ENCODE data around the gene TYK2.

Gene TYK2

GRCh38 chr19:10321417-10321797, 59.0 kb downstream of the TYK2 start:
- H3K4me3 ChIP-seq (ENCODE audit: low read depth, low read length), result no peak overlapping the region
- in situ Hi-C loops (cut with HindIII; ENCODE audit: low sequenced_read_pairs), result no loop called here
- no peak for DNase-seq (ENCODE audit: low read depth)
- TF ChIP-seq, protein P1, sequence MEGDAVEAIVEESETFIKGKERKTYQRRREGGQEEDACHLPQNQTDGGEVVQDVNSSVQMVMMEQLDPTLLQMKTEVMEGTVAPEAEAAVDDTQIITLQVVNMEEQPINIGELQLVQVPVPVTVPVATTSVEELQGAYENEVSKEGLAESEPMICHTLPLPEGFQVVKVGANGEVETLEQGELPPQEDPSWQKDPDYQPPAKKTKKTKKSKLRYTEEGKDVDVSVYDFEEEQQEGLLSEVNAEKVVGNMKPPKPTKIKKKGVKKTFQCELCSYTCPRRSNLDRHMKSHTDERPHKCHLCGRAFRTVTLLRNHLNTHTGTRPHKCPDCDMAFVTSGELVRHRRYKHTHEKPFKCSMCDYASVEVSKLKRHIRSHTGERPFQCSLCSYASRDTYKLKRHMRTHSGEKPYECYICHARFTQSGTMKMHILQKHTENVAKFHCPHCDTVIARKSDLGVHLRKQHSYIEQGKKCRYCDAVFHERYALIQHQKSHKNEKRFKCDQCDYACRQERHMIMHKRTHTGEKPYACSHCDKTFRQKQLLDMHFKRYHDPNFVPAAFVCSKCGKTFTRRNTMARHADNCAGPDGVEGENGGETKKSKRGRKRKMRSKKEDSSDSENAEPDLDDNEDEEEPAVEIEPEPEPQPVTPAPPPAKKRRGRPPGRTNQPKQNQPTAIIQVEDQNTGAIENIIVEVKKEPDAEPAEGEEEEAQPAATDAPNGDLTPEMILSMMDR (IDR thresholded peaks at IDR 0.05; ENCODE audit: low read depth, low read length, missing control alignments), result no peak

- in situ Hi-C loops (cut with HindIII; ENCODE audit: low sequenced_read_pairs), result no loop called here
- DNase-seq (ENCODE audit: low read depth), result no peak
- H3K4me3 ChIP-seq (ENCODE audit: low read depth, low read length), result no peak overlapping the region
- TF ChIP-seq, protein P1 (IDR thresholded peaks at IDR 0.05; ENCODE audit: low read depth, low read length, missing control alignments), result no peak
These were observed 59.6 kb downstream of the TYK2 start for GRCh38 chr19:10320602-10321416.

DNA sequence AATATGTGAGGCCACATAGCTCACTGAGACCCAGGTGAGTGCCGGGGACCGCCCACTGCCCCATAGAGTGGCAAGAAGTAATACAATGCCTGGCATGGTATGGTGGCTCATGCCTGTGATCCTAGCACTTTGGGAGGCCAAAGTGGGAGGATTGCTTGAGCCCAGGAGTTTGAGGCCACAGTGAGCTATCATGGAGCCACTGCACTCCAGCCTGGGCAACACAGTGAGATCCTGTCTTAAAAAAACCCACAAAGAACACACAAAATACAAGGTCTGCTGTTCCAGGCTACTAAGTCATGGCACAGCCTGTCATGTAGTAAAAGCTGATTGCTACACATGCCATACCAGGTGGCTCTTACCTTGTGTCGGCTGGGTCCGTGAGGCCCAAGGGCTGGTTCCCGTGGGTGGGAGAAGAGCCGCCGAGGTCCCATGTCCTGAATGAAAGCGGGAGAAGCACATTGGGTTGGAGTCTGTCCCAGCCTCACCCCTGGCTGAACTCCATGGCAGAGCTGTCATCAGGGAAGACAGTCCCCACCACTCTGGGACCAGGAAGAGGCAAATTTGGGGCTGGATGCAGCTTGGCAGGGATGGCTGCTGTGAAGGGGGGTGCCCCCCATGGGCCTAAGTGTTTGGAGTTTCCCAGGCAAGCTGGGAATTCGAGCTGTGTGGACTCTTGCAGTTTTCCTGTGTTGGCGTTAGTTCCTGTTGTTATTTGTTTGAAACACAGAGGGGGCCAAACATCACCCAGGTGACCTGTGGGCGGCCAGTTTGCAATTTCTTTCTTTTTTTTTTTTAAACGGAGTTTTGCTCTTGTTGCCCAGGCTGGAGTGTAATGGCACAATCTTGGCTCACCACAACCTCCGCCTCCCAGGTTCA, 61.3 kb downstream of the TYK2 start:
- in situ Hi-C loops (cut with HindIII; ENCODE audit: low sequenced_read_pairs), result no loop called here
- H3K4me3 ChIP-seq (ENCODE audit: low read depth, low read length), result no peak overlapping the region
- TF ChIP-seq, protein P1 (IDR thresholded peaks at IDR 0.05; ENCODE audit: low read depth, low read length, missing control alignments), result no peak
- DNase-seq (ENCODE audit: low read depth), result no peak

DNA sequence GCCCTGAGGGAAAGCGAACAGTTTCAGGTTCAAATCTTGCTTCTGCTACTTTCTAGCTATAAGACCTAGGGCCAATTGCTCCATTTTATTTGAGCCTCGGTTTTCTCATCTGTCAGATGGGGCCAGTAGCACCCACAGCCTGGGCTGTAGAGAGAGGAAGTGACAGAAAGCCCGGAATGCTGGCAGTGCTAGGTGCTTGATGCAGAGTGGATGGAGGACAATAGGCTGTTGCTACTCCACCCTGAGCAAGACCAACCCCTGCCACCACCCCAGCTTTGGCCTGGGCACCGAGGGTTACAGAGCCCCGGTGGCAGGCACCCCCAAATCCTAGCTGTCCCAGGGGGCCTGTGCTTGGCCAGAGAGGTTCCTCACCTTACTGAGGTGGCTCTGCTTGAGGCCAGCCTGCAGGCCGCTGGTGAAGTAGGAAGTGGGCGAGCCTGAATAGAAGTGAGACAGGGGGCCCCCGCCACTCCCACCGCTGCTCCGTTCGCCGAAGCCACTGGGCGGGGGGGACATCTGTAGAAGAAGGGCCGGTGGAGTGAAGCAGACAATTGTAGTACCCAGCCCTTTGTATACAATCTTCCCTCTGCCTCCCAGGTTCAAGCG, 62.4 kb downstream of the TYK2 start:
- no peak overlapping the region for H3K4me3 ChIP-seq (ENCODE audit: low read depth, low read length)
- TF ChIP-seq, protein P1 (IDR thresholded peaks at IDR 0.05; ENCODE audit: low read depth, low read length, missing control alignments), result no peak
- in situ Hi-C loops (cut with HindIII; ENCODE audit: low sequenced_read_pairs), result no loop called here
- no peak for DNase-seq (ENCODE audit: low read depth)

DNA sequence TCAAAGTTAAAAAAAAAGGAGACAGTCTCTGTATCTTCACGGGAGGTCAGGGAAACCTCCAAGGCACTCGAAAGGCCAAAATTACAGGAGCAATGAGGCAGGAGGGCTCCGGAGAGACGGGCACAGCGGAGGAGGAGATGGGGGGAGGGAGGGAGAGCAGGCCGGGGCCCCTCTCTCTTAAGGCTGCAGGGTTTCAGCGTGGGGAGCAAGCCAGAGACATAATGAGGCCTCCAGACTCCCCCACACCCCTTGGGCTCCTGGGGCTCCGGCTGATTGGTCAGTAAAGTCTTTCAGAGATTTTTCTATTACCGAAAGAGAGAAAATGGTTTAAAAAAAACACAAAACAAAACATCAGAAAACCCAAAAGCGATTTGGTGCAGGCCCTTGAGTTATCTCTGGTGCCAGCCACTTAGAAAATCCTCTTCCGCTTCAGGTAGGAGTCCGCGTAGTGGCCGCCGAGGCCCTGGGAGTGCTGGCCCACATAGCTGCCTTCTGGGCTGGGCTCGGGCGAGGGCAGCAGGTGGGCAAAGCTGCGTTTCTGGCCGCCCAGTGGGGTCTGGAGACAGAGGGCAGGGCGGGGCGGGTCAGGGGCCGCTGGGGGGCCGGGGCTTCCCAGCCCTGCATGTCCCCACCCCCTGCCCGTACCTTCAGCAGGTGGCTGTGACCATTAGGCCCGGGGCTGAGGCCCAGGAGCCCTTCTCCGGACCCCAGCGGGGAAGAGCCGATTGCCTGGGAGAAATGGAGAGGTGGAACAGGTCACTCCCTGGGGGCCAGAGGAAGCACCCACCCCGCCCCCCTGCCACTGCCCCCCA, 63.1 kb downstream of the TYK2 start:
- in situ Hi-C loops (cut with HindIII; ENCODE audit: low sequenced_read_pairs), result no loop called here

More for the DNA sequence above, 63.1 kb downstream of the TYK2 start:
- DNase-seq (ENCODE audit: low read depth), result no peak
- TF ChIP-seq, protein P1 (IDR thresholded peaks at IDR 0.05; ENCODE audit: low read depth, low read length, missing control alignments), result no peak
- no peak overlapping the region for H3K4me3 ChIP-seq (ENCODE audit: low read depth, low read length)

All from astrocyte of the cerebellum (primary cell).